ENCODE measurements around the gene TBX6.
"Not testable (repeated sequence)": the region's sequence is repeated elsewhere in the genome, so short reads cannot be mapped to it uniquely, and the experiment has no call there.

The TBX6 gene

GRCh38 chr16:30065102-30065942, 26.4 kb downstream of the TBX6 start, which contains the start of gene ALDOA:
Gene ALDOA, plus strand, starts transcription at chr16:30065760. Its CDS starts 1,138 bp downstream, at chr16:30066898.
- DNase-seq = peak; percentile 99

- DNase-seq = no peak
These were observed 27.0 kb downstream of the TBX6 start for GRCh38 chr16:30064729-30065101.

GRCh38 chr16:30063893-30064728, 27.6 kb downstream of the TBX6 start:
- peak; percentile 81 for DNase-seq

GRCh38 chr16:30063278-30063892, 28.3 kb downstream of the TBX6 start:
- no peak for DNase-seq

GRCh38 chr16:30060836-30061554, 30.7 kb downstream of the TBX6 start:
- no peak for DNase-seq

- no peak for DNase-seq
These were observed 31.4 kb downstream of the TBX6 start for GRCh38 chr16:30060346-30060745.

GRCh38 chr16:30054959-30055553, 36.7 kb downstream of the TBX6 start:
- peak; percentile 73 for DNase-seq

- DNase-seq = no peak
These were observed 37.3 kb downstream of the TBX6 start for GRCh38 chr16:30054451-30054850.

- no peak for DNase-seq
These were observed 38.2 kb downstream of the TBX6 start for GRCh38 chr16:30053376-30054015.

- peak; percentile 96 for DNase-seq
These were observed 38.9 kb downstream of the TBX6 start for GRCh38 chr16:30052671-30053372.

GRCh38 chr16:30051518-30051917, 40.2 kb downstream of the TBX6 start:
- no peak for DNase-seq

GRCh38 chr16:30049871-30050270, 41.9 kb downstream of the TBX6 start:
- DNase-seq = no peak

GRCh38 chr16:30046588-30046987, 45.1 kb downstream of the TBX6 start:
- DNase-seq = no peak

- DNase-seq = no peak
These were observed 45.5 kb downstream of the TBX6 start for GRCh38 chr16:30046178-30046577.

- DNase-seq = no peak
These were observed 49.9 kb downstream of the TBX6 start for GRCh38 chr16:30041841-30042240.

GRCh38 chr16:30040690-30041089, 51.0 kb downstream of the TBX6 start:
- not testable (repeated sequence) for DNase-seq

GRCh38 chr16:30040221-30040620, 51.5 kb downstream of the TBX6 start:
- DNase-seq = no peak
